HL-60/S4 treated with phorbol 12-myristate 13-acetate at 8.2 ng/mL for 4 days and 3 days (cell line): Measurements from ENCODE around the gene TRPV3.
"Not testable (repeated sequence)": the region's sequence is repeated elsewhere in the genome, so short reads cannot be mapped to it uniquely, and the experiment has no call there.

Experiments
- in situ Hi-C: fragments of 300-500 bp; cut with MboI; formaldehyde crosslinking; loops from 2 replicates; pipeline ENCODE4 v1.15.0; 2022; ENCODE audit warnings: low sequenced_read_pairs

TRPV3 gene

DNA sequence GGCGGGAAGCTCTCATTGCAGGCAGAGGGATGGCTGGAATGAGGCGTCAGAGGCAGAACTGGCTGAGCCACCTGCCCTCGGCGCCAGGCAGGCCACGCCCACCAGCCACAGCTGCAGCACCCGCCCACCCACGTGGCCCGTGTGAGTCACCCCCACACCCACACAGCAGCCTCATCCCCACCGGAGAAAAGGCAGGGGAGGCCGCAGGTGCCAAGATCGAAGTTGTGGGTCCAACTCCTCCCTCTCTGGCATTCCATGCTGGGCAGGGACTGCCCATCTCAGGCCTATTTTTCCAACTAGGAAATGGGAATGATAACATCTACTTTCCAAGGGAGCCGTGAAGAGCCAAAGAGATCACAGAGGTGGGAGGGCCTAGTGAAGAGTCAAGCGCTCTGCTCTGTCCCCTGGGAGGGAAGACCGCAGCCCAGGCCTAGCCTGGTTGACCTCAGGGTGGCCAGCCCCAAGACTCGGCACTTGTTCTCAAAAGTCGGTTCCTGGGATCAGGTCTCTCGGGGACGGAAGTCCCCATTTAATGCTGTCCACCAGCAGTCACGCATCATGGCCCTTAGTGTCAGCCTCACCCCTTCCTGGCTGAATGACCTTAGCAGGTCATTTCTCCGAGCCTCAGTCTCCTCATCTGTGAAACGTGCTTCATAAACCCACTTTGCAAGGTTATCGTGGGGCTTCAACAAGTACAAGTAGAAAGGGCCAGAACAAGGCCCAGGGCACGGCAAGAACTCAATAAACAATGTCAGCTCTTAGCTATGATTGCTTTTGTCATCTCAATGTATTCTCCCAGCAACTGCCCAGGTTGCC lies at the start of gene TRPV3:
Gene TRPV3, minus strand, starts transcription at position 45 of the 816 bp plus-strand sequence. CDS start 2,962 bp downstream, outside the sequence.
- in situ Hi-C loops = no loop called here

DNA sequence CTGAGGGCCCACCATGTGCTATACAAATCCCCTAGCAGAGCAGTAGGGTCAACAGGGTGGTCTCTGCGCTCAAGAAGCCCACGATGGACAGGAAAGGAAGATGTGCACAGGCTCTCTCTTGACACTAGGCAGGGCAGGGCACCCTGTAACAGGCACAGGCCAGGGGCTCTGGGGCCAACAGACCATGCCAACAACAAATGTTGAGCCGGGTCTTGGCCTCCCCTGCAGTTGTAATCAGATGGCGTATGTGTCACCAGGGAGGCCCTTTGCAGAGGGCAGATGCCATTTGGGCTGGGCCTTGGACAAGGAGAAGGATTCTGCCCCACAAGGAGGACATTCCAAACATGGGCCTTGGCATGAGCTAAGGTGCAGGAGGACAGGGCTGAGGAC lies 46.3 kb upstream of the TRPV3 start:
- in situ Hi-C loops = no loop called here

- in situ Hi-C loops = no loop called here
Observed at GRCh38 chr17:3603119-3603869, 45.7 kb upstream of the TRPV3 start.

- in situ Hi-C loops = no loop called here
Observed at GRCh38 chr17:3602499-3602898, 44.9 kb upstream of the TRPV3 start.

GRCh38 chr17:3600529-3601205 lies 43.1 kb upstream of the TRPV3 start:
- in situ Hi-C loops = no loop called here

GRCh38 chr17:3598078-3598477 lies 40.5 kb upstream of the TRPV3 start:
- in situ Hi-C loops = no loop called here

GRCh38 chr17:3596804-3597464 lies 39.3 kb upstream of the TRPV3 start:
- in situ Hi-C loops = no loop called here

DNA sequence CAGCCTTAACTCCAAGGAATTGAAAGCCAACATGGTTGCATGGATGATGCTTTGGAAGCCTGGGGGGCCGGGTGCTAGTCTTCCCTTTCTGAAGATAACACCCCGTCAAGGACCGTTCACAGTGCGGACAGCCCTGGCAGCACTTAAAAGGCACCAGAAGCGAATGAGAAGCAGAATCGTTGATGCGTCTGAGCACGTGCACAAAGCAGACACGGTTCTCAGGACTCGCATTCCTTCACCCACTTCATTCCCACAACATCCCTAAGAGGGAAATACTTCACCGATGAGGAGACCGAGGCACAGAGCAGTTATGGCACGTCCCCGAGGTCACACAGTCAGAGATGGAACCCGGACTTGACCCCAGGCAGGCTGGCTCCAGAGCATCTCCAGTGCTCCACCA lies 37.4 kb upstream of the TRPV3 start:
- in situ Hi-C loops = no loop called here

GRCh38 chr17:3594051-3594800 lies 36.6 kb upstream of the TRPV3 start:
- in situ Hi-C loops = no loop called here

DNA sequence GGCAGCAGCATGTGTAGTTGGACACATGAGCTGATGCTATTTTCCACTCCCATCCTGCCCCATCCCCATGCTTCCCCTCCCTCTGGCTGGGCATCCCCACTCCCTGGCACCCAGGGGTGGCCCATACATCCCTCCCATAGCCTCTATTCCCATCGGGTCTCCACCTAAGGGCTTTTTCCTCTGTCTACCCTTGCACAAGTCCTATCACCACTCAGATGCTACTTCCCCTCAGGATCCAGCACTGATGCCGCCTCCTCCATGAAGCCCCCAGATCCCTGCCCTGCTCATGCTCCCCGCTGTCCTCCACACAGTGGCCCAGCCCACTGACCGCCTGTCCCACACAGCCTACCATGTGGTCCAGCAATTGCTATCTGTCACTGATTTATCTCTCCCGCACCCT lies 35.8 kb upstream of the TRPV3 start:
- in situ Hi-C loops = no loop called here

- in situ Hi-C loops = no loop called here
Observed at GRCh38 chr17:3592216-3592860, 34.7 kb upstream of the TRPV3 start.

GRCh38 chr17:3590768-3591167 lies 33.2 kb upstream of the TRPV3 start:
- in situ Hi-C loops = no loop called here

- in situ Hi-C loops = no loop called here
Observed at GRCh38 chr17:3590231-3590630, 32.6 kb upstream of the TRPV3 start.

GRCh38 chr17:3589784-3590183 lies 32.2 kb upstream of the TRPV3 start:
- in situ Hi-C loops = no loop called here

DNA sequence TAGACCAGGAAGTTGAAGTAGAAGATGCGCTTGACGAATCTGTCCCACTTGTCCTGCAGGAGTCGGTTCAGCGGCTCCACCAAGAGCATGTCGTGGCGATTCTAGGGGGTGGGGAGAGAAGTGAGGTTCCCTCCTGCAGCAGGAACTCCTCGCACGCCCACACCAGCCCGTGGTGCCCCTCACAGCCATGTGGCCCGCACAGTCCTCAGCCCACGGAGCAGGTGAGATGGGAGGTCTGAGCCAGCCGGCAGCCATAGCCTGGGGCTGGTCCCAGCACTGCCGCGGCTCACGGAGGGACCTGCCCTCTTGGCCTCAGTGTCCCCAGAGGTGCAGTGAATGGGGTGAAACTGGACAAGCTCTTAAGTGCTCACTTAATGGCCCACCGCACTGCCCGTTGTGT lies 28.2 kb upstream of the TRPV3 start:
- in situ Hi-C loops = no loop called here

GRCh38 chr17:3583456-3583855 lies 25.8 kb upstream of the TRPV3 start:
- in situ Hi-C loops = no loop called here

- in situ Hi-C loops = no loop called here
Observed at GRCh38 chr17:3582915-3583314, 25.3 kb upstream of the TRPV3 start.

GRCh38 chr17:3578667-3579066 lies 21.1 kb upstream of the TRPV3 start:
- in situ Hi-C loops = not testable (repeated sequence)

- in situ Hi-C loops = no loop called here
Observed at GRCh38 chr17:3576970-3577369, 19.4 kb upstream of the TRPV3 start.

GRCh38 chr17:3575511-3575910 lies 17.9 kb upstream of the TRPV3 start:
- in situ Hi-C loops = no loop called here
